Endothelial cell of umbilical vein (primary cell): ENCODE data around the gene DTX4. TPM values are rescaled to one million over a fixed set of nuclear protein-coding genes. Genes with fewer than 3 reads are reported as not detected.
"Not testable (repeated sequence)": the region's sequence is repeated elsewhere in the genome, so short reads cannot be mapped to it uniquely, and the experiment has no call there.

Experiments
- BruUV-seq: library from RNA; stranded (reverse); fragments of 400-500 nt; replicated peaks from 2 replicates; lab custom pipeline; 2021; lab: Mats Ljungman, UMichigan
- CTCF ChIA-PET: fragments of 300-600, 350-600 bp; sonication (Branson Sonifier 250); formaldehyde crosslinking; loops from one replicate; lab custom pipeline; 2021; ENCODE audit warnings: antibody characterized with exemption, inconsistent platforms; lab: Charles Lee
- POLR2A ChIA-PET: fragments of 300-600, 350-600 bp; sonication (Branson Sonifier 250); formaldehyde crosslinking; loops from one replicate; lab custom pipeline; 2021; ENCODE audit warnings: antibody characterized with exemption, inconsistent platforms; lab: Charles Lee
- DNase-seq: peaks from one replicate; pipeline ENCODE4 v3.0.0-alpha.2; 2011; ENCODE audit warnings: low read depth, low spot score
- FAIRE-seq: peaks from 2 replicates; lab custom pipeline; 2011; peaks lifted over from hg19 to GRCh38; lab: Jason Lieb, UNC
- H2AFZ ChIP-seq: 2 replicates; pipeline ENCODE4 v1.6.0; 2012; ENCODE audit warnings: low read depth, low read length, control low read depth, inconsistent platforms
- H3K27ac ChIP-seq: 2 replicates; pipeline ENCODE4 v1.5.1; 2011; ENCODE audit warnings: low read depth, mild to moderate bottlenecking, control low read depth, low read length, moderate library complexity; ENCODE audit not compliant: insufficient read depth
- H3K27me3 ChIP-seq, 2 experiments: 2 replicates each; pipeline versions ENCODE4 v1.6.0 to v1.6.1; 2011; ENCODE audit warnings: low read length in 2 of 2, mixed read lengths in 1 of 2; ENCODE audit not compliant: control insufficient read depth in 2 of 2, insufficient read depth in 2 of 2
- H3K36me3 ChIP-seq, 2 experiments: 2 replicates in 1 of 2; 3 replicates in 1 of 2; pipeline ENCODE4 v1.5.1; 2011; ENCODE audit warnings: low read length in 2 of 2, mild to moderate bottlenecking in 1 of 2, moderate library complexity in 1 of 2; ENCODE audit not compliant: control insufficient read depth in 2 of 2, insufficient read depth in 2 of 2; ENCODE audit errors: extremely low read depth in 1 of 2
- H3K4me1 ChIP-seq: 3 replicates; pipeline ENCODE4 v1.5.1; 2011; ENCODE audit warnings: mild to moderate bottlenecking, low read length; ENCODE audit not compliant: control insufficient read depth, insufficient read depth; ENCODE audit errors: extremely low read depth
- H3K4me2 ChIP-seq: 2 replicates; pipeline ENCODE4 v1.6.1; 2011; ENCODE audit warnings: low read length, control low read depth, mixed read lengths; ENCODE audit not compliant: insufficient read depth
- H3K4me3 ChIP-seq, 3 experiments: fragments of 200-600 bp in 1 of 3; sonication (generic), shearing (Covaris generic) in 1 of 3; replicated peaks in 1 of 3; 2 replicates each; pipeline ENCODE4 v1.5.1; 2011 to 2016; ENCODE audit warnings: control low read depth in 3 of 3, low read length in 3 of 3, mild to moderate bottlenecking in 2 of 3, inconsistent platforms in 1 of 3, low read depth in 1 of 3, moderate library complexity in 1 of 3; ENCODE audit not compliant: insufficient read depth in 1 of 3
- H3K79me2 ChIP-seq: 2 replicates; pipeline ENCODE4 v1.6.0; 2012; ENCODE audit warnings: low read length, inconsistent platforms; ENCODE audit not compliant: control insufficient read depth, insufficient read depth
- H3K9ac ChIP-seq: replicated peaks from 2 replicates; pipeline ENCODE3; 2011; ENCODE audit warnings: low read length, control low read depth; ENCODE audit not compliant: insufficient read depth; ENCODE audit errors: extremely low read depth
- H3K9me1 ChIP-seq: replicated peaks from 3 replicates; pipeline ENCODE4 v1.6.0; 2011; ENCODE audit warnings: mild to moderate bottlenecking, low read length; ENCODE audit not compliant: control insufficient read depth, insufficient read depth; ENCODE audit errors: extremely low read depth
- H3K9me3 ChIP-seq: replicated peaks from 2 replicates; pipeline ENCODE4 v1.5.1; 2012; ENCODE audit warnings: low read length, inconsistent platforms; ENCODE audit not compliant: control insufficient read depth, insufficient read depth
- H4K20me1 ChIP-seq: replicated peaks from 2 replicates; pipeline ENCODE3; 2011; ENCODE audit warnings: mild to moderate bottlenecking, low read length; ENCODE audit not compliant: control insufficient read depth, insufficient read depth; ENCODE audit errors: extremely low read depth
- GATA2 ChIP-seq: IDR thresholded peaks from 2 replicates; pipeline ENCODE4 v1.7.0; 2011; ENCODE audit warnings: low read depth, mild to moderate bottlenecking, moderate library complexity, mixed read lengths, low read length; ENCODE audit not compliant: insufficient read length, insufficient read depth
- dilution Hi-C: fragments of 300-500 bp; cut with MboI; formaldehyde crosslinking; loops from one replicate; pipeline ENCODE4 v1.15.0; 2019; ENCODE audit warnings: low sequenced_read_pairs; ENCODE audit not compliant: extremely low pct_ligation_motif_present
- intact Hi-C: fragments of 100-400 bp; cut with micrococcal nuclease; formaldehyde crosslinking; loops from one replicate; pipeline ENCODE4 v1.10.0; 2022
- polyA plus RNA-seq, 4 experiments: library from polyadenylated mRNA; depleted of rRNA in 3 of 4; stranded (reverse) in 3 of 4; unstranded in 1 of 4; fragments of >200 nt; gene quantifications; 2 replicates each; pipeline versions ENCODE4 v1.2.1 to v1.2.3, GENCODE V29; 2011 to 2012; ENCODE audit warnings: missing spikeins in 1 of 4
- total RNA-seq: library from RNA; stranded (reverse); gene quantifications from 2 replicates; pipeline ENCODE4 v1.2.3, GENCODE V29; 2021
- TF ChIP-seq, protein P1 (sequence below), 2 donors: IDR thresholded peaks; 1 replicate in 1 of 2; 2 replicates in 1 of 2; pipeline ENCODE4 v1.5.1; 2011; ENCODE audit warnings: low read length in 2 of 2, mild to moderate bottlenecking in 2 of 2, moderate library complexity in 2 of 2, control low read depth in 1 of 2, inconsistent platforms in 1 of 2, low read depth in 1 of 2; ENCODE audit not compliant: insufficient read depth in 1 of 2; ENCODE audit errors: extremely low read depth in 1 of 2

DTX4 gene
- total and polyA plus RNA-seq, 2 donors (not counting 3 experiments of a cell fraction or from before 2014, with no cell fraction given): 0.08 to 0.91 TPM

- BruUV-seq: no TSS peak
- intact Hi-C loops (loop anchor here (1.0 kb wide), 4 partner anchors 39 to 482 kb away; no protein-coding TSS in a partner anchor), dilution Hi-C loops (no loop called here)
- DNase-seq (peak; percentile 82), FAIRE-seq (peak; percentile 78)
- ChIA-PET POLR2A (no interaction called here), CTCF (interaction anchor here (0.5 to 2.3 kb wide), 49 partner anchors 8 to 1568 kb away, joined by 3 to 59 read pairs (median 5); partner anchors contain the start of genes DTX4, FAM111B and OR9I1)
- Histone ChIP-seq H2AFZ (peak overlapping the region; percentile 91), H3K4me2 (peak overlapping the region; percentile 42), H3K79me2 (no peaks in the 10 kb centered on the region), H3K9ac (peak overlapping the region; percentile 20), H3K4me1 (no peaks in the 10 kb centered on the region), H3K27ac (no peak overlapping the region), H3K36me3 (no peaks in the 10 kb centered on the region), H3K27me3 (no peaks in the 10 kb centered on the region), H4K20me1 (no peaks in the 10 kb centered on the region), H3K9me1 (no peaks in the 10 kb centered on the region), H3K4me3 (no peak overlapping the region), H3K9me3 (peaks cover 2% of the 10 kb centered on the region)
- no peak for TF ChIP-seq GATA2
- TF ChIP-seq, protein P1, sequence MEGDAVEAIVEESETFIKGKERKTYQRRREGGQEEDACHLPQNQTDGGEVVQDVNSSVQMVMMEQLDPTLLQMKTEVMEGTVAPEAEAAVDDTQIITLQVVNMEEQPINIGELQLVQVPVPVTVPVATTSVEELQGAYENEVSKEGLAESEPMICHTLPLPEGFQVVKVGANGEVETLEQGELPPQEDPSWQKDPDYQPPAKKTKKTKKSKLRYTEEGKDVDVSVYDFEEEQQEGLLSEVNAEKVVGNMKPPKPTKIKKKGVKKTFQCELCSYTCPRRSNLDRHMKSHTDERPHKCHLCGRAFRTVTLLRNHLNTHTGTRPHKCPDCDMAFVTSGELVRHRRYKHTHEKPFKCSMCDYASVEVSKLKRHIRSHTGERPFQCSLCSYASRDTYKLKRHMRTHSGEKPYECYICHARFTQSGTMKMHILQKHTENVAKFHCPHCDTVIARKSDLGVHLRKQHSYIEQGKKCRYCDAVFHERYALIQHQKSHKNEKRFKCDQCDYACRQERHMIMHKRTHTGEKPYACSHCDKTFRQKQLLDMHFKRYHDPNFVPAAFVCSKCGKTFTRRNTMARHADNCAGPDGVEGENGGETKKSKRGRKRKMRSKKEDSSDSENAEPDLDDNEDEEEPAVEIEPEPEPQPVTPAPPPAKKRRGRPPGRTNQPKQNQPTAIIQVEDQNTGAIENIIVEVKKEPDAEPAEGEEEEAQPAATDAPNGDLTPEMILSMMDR (IDR thresholded peaks at IDR 0.05; ENCODE audit: extremely low read depth in 1 of 2, insufficient read depth in 1 of 2, low read depth in 1 of 2, low read length in 2 of 2): peak; percentile 98 to 99
Measured at GRCh38 chr11:59135648-59136461, 36.1 kb upstream of the DTX4 start.

GRCh38 chr11:59136551-59136950, 35.4 kb upstream of the DTX4 start:
- intact Hi-C loops: loop anchor here (1.0 kb wide), 4 partner anchors 39 to 482 kb away; no protein-coding TSS in a partner anchor
- H3K4me2 ChIP-seq, H3K36me3 ChIP-seq, H3K27ac ChIP-seq, H3K27me3 ChIP-seq, H3K4me3 ChIP-seq, H3K9me1 ChIP-seq, FAIRE-seq, H3K9ac ChIP-seq, H3K4me1 ChIP-seq, DNase-seq, H3K9me3 ChIP-seq, dilution Hi-C loops, H4K20me1 ChIP-seq, POLR2A ChIA-PET, BruUV-seq, H3K79me2 ChIP-seq: not testable (repeated sequence)
- peak overlapping the region; percentile 58 for H2AFZ ChIP-seq
- CTCF ChIA-PET: interaction anchor here (0.6 to 2.3 kb wide), 32 partner anchors 8 to 1011 kb away, joined by 3 to 59 read pairs (median 7); partner anchors contain the start of genes DTX4, FAM111B and OR9I1
